Activated CD8-positive, alpha-beta memory T cell treated with anti-CD3 and anti-CD28 coated beads, Interleukin-2, amount 50 U/mL, for 24 hours (primary cell): ENCODE measurements around the gene DGKH.
"Not testable (repeated sequence)": the region's sequence is repeated elsewhere in the genome, so short reads cannot be mapped to it uniquely, and the experiment has no call there.

Source experiments
- DNase-seq: peaks from one replicate; pipeline ENCODE4 v3.0.0-alpha.2; 2020; ENCODE audit errors: extremely low read depth

DGKH gene

DNA sequence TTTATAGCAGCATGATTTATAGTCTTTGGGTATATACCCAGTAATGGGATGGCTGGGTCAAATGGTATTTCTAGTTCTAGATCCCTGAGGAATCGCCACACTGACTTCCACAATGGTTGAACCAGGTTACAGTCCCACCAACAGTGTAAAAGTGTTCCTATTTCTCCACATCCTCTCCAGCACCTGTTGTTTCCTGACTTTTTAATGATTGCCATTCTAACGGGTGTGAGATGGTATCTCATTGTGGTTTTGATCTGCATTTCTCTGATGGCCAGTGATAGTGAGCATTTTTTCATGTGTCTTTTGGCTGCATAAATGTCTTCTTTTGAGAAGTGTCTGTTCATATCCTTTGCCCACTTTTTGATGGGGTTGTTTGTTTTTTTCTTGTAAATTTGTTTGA is 114.9 kb downstream of the DGKH start:
- DNase-seq: not testable (repeated sequence)

DNA sequence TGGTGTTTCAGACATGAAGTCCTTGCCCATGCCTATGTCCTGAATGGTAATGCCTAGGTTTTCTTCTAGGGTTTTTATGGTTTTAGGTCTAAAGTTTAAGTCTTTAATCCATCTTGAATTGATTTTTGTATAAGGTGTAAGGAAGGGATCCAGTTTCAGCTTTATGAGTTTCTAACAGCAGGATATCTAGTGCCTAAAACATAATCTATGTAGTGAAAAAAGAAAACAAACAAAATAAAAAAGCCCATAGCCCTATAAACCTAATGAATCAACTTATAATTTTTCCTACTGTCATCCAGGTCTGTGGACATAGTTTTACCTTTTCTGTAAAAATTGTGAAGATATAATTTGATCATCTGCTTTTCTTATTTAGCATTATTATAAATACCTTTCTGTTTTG is 115.5 kb downstream of the DGKH start:
- not testable (repeated sequence) for DNase-seq

DNA sequence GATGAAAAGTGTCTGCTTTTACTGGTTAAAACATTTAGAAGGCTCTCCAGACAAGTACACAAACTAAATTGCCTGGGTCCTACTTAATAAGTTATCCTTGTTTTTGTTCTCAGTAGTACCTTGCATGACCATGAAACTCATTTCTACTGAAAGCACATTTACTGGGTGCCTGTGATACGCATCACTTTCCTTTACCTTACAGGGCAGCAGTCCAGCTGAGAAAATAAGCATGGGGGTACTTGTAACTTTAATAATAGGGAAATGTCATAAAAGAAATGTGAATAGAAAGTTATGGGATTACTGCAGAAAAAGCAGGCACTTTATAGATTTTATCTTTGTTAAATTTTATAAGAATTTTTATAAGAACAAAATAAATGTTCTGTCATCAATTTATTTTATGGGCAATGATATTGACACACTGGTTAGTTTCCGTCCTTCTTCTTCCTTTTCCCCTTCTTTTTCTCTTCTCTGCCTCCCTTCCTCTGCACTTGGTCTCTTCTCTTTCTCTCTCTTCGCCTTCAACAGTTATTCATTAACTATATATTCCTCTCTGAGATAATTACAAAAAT is 116.2 kb downstream of the DGKH start:
- DNase-seq: no peak

DNA sequence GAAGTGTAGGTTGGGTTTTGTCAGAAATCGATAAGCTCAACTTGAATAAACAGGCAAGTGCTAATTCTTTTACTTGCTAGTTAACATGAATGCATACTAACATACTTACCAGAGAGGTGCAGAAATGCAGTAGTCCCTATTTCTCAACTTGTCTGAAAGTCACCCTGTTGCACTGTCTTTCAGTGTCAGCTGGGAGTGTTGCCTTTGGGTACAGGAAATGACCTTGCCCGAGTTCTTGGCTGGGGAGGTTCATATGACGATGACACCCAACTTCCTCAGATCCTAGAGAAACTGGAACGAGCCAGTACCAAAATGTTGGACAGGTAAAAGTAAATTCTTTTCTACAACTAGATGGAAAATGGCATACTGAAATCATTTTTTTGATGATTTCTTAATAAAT is 120.0 kb downstream of the DGKH start:
- DNase-seq: no peak

DNA sequence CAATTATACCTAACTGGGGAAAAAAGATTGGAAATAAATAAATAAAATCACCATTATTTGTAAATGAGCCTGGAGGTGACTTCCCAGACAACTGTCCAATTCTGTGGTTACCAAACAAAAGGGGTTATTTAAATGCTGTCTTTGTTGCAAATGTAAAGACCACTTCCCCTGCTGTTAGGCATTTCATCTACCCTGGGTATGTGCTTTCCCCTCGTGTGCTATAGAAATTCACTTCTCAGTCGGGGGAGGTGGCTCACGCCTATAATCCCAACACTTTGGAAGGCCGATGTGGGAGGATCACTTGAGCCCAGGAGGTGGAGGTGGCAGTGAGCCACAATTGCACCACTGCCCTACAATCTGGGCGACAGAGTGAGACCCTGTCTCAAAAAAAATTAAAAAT is 121.6 kb downstream of the DGKH start:
- DNase-seq: no peak

DNA sequence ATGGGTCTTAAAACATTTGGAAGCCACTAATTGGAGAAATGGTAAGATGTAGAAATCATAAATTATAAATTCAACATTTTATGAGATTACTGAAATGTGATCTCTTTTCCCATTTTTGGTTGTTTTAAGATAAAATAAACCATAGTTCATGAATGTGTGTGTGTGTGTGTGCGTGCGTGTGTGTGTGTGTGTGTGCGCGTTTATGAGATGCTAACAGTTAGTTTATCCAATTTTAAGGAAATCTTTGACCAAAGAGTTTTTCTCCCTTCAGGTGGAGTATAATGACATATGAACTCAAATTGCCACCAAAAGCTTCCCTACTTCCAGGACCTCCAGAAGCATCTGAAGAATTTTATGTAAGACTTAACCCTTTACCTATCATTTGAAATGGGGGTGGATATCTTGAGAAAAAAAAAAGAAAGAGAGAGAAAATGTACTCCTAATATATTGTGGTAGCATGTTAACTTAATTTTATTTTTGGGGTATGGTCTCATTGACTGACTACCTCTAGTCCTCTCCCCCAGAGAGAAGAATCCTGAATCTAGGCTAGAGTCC is 125.4 kb downstream of the DGKH start:
- no peak for DNase-seq

DNA sequence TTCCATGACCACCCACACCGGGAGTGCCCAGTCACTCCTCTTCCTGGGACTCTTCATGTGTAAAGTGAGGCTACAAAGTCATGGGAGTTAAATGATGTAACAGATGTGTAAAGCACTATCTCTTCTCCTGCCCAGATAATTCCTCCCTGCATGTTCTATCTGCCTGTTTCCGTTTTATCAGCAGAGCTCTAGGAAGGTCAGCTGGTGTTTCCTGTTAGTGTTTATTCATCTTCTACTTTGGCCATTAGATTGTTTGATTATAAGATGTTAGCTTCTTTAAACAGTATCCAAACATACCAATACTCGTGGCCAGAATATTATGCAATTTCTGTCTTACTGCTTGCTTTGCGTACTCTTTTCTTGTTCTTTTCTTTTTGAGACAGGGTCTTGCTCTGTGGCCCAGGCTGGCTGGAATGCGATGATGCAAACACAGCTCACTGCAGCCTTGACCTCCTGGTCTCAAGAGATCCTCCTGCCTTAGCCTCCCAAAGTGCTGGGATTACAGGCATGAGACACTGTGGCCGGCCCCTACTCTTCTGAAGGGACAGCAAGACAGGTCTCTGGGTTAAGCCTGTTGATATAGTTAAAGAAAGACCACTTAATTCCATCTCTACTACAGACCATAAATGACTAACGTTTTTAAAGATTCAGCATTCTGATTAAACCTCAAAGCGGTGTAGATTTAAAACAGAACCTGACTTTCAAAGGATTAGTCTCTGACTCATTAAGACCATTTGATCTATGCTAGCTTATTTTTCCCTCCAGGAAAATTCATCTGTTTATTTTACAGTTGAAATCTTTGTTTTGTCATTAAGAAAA is 126.1 kb downstream of the DGKH start:
- no peak for DNase-seq

DNA sequence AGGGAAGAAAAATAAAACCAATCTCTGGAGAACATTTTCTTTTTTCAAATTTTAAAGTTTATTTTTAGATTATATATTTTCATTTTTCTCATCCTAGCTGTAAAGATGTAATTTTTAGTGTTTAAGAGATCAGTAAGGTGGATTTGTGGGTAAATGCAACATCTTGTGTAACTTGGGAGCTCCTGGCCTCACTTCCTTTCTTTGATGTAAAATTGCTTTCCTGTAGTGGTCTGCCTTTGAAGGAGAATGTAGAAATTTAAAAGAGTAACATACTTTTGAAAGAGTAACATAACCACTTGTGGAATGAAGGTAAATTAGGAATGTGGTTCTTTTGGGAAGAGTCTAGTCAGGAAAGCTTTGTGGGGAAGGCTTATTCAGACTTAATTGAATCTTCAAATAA is 127.8 kb downstream of the DGKH start:
- no peak for DNase-seq

DNA sequence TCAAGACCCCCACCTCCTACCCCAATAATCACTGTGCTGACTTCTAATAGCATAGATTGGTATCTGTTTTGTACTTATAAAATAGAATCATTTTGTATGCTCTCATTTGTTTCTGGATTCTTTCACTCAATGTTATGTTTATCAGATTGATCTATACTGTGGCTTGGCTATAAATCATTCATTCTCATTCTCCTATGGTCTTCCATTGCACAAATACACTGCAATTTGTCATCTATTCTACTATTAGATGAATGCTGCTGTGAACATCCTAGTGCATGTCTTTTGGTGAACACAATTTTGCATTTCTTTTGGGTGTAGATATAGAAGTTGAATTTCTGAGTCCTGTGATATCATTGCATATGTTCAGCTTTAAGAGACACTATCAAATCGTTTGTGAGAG is 128.7 kb downstream of the DGKH start:
- no peak for DNase-seq

DNA sequence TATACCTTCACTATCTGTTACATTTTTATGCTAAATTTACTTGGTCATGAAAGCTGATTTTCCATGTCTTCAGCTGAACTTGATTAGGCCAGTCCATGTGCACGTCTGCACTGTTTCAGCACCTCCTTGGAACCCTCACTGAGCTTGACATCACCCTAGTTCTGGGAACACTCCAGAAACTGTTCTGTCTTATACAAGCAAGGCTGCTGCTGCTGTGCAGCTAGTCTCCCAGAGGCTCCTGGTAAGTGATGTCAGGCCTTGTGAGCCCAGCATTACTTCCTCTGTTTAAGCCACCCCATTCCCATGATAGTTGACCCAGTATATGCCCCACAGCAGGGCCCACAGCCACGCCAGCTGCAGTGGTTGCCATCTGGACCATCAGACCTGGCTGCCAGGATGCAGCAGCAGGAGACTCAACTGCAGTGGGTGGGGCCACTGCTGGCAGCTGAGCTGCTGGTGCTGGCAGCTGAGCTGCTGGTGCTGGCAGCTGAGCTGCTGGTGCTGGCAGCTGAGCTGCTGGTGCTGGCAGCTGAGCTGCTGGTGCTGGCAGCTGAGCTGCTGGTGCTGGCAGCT is 133.0 kb downstream of the DGKH start:
- no peak for DNase-seq

DNA sequence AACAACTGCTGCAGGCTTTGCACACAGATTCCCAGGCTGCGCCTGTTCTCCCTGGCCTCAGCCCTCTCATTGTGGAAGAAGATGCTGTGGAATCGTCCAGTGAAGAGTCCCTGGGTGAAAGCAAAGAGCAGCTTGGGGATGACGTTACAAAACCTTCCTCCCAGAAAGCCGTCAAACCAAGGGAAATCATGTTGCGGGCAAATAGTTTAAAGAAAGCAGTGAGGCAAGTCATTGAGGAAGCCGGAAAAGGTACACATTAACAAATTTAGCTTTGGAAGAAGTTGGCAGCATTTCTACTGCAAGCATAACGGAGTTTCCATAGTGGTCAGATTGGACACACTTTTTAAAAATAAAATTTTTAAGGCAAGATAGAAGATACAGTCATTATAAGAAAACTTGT is 140.6 kb downstream of the DGKH start:
- DNase-seq: no peak

DNA sequence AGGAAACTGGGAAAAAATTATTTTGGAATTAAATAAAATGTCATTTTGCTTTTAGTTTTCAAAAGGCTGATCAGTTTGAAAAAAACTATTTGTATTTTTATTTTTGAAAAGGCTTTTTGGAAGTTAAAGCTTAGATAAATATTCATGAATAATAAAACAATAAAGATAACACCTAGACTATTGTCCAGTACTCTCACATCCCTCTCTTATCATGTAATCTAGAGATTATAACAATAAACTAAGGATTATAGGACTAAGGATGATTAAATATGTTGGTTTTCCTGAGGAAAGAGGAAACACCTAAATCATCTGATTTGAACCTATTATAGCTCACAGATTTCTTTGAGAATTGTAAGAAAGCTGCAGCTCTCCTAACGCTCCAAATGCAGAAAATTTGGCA is 142.1 kb downstream of the DGKH start:
- DNase-seq: no peak

DNA sequence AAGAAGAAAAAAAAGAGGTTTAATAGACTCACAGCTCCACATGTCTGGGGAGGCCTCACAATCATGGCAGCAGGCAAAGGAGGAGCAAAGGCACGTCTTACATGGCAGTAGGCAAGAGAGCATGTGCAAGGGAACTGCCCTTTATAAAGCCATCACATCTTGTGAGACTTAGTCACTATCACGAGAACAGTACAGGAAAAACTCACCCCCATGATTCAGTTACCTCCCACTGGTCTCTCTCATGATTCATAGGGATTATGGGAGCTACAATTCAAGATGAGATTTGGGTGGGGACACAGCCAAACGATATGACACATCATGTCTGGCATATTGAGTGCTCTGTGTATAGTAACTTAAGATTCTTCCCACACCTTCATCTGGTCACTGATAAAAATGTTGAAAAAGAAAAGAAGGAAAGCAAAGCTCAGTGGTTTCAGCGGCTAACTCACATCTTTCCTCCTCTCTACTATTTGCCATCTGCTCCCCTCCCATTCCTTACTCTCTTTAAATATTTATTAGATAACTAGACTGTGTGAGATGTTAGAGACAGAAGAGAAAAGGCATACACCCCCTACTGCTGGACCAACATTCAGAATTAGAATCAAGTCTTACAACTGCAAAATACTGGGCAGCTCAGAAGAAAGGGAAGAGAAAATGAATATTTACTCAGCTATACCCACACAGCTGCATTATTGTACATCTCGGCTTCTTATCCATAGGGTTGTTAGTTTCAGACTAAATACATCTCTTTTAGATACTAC is 163.4 kb downstream of the DGKH start:
- no peak for DNase-seq

DNA sequence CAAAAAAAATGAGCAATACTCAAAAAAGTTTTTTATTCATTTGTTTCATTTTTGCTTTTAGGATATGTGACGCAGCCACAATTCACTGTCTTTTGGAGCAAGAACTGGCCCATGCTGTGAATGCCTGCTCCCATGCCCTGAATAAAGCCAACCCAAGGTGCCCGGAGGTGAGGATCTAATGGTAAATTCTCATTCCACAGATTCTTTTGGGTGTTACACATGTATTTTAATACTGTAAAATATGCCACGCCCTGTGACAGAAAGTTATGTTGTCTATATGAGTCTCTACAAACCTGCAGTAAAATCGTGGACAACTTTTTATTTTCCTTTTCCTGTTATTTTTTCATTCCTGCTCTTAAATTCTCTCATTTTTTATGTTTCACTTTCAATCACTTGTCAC is 166.0 kb downstream of the DGKH start:
- no peak for DNase-seq

DNA sequence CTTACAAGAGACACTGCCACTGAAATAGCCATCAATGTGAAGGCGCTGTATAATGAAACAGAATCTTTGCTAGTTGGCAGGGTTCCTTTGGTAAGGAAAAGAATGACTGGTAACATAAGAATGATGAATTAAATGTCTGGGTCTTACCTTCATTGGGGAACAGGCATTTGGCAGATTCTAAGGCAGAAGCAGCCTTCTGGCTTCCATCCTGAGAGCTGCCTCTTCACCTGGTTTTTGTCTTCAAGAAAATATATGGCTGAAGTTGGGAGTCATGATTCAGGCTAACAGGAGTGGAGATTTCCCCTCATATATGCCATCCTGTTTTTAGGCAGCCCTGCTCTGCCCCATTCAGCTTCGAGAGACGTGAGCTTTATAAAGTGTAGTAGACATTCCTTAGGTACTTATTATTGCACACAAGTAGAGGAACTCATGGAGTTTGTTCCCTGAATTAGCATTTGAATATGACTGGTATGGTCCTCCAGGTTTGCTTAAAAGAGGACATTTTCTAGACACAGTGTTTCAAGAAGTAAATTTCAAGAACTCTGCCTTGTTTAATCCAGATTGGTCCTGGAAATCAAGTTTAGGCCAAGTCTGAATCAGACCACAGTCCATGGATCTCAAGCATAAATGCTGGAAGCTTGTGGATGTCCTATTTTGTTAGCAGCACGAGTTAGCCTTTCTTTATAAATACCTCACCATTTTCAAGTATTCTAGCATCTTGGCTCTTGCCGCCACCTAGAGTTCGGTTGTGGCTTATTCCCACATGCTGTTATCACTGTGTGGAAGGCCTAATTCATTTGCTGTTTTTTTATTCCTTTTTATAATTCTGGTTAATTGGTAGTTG is 167.4 kb downstream of the DGKH start:
- DNase-seq: no peak

DNA sequence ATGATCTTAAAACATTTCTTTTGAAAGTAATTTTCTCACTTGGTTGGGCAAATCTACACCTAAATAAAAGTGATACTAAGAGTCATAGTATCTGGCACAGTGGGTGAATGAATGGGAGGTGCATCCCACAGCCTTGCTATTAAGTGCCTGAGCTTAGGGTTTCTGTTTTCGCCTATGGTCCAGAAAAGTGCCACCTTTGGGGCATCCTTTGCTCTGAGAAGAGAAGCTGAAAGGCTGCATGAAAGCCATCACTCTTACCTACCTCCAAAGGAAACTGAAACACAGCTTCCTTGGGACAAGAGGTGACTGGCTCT is 167.9 kb downstream of the DGKH start:
- no peak for DNase-seq

DNA sequence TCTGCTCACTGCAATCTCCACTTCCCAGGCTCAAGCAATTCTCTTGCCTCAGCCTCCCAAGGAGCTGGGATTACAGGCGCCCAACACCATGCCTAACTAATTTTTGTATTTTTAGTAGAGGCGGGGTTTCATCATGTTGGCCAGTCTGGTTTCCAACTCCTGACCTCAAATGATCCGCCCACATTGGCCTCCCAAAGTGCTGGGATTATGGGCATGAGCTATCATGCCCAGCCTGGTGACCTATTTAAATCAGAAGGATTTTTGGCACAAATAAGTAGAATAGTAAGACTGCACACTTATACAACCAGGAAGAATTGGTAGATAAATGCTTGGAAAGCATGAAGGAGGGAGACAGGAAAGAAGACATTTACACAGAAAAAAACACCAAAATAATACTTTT is 170.1 kb downstream of the DGKH start:
- DNase-seq: no peak

DNA sequence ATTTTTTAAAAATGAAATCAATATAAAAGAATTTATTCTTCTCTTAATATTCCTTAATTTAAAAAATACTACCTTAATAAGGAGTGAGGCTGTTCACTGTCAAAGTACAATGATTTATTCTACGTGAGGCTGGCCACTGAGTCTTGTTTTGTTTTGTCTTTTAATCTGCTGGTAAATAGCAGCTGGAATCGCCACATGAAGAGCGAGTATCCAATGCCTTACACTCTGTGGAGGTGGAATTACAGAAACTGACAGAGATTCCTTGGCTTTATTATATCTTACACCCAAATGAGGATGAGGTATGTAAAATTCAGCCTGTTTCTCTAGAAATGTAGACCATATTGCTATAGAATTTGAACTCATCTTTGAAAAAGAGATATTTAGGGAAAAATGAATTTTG is 170.6 kb downstream of the DGKH start:
- DNase-seq: no peak

DNA sequence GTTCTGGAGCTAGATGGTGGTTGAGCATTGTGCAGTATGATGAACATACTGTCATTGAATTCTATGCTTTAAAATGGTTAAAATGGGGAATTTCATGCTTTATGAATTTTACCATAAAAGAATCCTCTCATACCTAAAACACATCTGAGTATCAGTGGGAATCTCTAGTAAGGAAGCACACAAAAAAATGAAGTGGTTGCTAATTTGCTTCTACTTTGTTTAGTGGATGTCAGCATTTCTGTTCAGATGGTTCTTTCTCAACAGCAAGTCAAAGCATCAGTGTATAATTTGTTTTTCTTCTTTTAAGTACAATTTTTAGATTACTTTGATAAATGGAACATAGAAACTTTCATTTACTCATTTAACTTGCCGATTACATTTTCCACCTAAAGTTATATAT is 171.4 kb downstream of the DGKH start:
- no peak for DNase-seq

DNA sequence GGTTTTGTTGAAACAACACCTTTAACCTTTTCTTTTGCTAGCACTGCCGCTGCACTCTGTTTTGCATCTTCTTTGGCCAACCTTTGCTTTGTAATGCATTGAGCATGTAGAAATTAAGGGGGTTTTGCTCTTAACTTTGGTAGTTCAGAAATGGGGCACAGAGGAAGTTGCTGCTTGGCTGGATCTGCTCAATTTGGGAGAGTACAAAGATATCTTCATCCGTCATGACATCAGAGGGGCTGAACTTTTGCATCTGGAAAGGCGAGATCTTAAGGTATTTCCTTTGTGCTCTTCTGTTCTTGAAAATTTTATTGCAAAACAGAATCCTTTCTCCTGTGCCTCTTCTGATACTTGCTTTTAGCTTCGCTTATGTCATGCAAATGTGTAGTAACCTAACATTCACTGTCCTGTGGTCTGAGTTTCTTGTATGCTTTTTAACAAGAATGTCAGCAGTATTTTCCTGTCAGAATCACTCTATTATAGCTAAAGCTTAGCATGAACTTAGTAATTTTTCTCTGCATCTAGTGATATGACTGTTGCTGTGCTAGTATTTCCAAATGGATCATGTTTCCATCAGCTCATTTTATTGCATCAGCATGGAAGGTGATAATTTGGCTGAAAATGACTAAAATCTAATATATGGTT is 172.8 kb downstream of the DGKH start:
- no peak for DNase-seq

DNA sequence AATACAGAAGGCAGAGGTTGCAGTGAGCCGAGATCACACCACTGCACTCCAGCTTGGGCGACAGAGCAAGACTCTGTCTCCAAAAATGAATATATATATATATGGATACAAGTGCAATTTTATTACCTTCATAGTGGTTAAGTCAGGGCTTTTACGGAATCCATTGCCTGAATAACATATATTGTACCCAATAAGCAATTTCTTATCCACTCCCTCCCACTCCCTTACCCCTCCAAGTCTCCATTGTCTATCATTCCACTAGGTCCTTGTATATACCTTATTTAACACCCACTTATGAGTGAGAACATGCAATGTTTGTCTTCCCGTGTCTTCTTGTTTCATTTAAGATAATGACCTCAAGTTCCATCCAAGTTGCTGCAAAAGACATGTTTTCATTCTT is 175.2 kb downstream of the DGKH start:
- DNase-seq: no peak
